GM19351 (cell line): Measurements from ENCODE around the gene IGFL2.
"Not testable (repeated sequence)": the region's sequence is repeated elsewhere in the genome, so short reads cannot be mapped to it uniquely, and the experiment has no call there.

Experiments
- ATAC-seq: cut with Tn5 transposase; IDR thresholded peaks from one replicate; pipeline ENCODE4 v1.9.1; 2021; ENCODE audit warnings: mild to moderate bottlenecking, moderate library complexity; ENCODE audit not compliant: unreplicated experiment

IGFL2 gene

DNA sequence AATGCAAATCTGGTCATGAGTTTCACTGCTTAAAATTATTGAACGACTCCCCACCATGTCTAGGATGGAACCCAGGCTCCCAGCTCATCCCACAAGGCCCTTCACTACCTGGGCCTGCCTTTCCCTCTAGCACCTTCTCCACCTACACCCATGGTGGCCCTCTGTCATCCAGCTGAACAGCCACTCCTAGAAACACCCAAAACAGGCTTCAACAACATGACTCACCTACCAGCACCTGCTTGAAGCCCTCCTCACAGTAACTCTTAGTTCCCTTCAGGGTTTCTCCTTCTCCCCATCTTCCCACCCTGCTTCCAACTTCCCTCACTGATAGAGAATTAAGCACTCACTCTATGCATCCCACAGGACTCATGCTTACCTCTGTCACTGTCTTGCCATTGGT lies 6.6 kb upstream of the IGFL2 start:
- ATAC-seq = no peak

DNA sequence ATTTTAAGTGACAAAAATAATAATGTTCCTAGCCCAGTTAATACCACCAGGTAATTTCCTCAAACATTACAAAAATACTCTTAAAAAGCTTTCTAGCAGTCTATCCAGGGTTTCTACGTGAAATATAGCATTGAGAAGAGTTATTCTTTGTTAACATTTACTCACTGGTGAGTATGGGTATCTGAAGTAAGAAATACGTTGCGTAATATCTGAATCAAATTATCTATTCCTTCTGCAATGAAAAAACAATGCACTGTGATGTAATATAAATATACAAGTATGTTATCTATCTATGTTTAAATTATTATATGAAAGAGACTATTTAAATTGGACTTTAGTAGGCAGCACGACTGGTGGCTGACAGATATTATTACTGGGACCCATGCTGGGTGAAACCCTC lies 5.7 kb upstream of the IGFL2 start:
- no peak for ATAC-seq

DNA sequence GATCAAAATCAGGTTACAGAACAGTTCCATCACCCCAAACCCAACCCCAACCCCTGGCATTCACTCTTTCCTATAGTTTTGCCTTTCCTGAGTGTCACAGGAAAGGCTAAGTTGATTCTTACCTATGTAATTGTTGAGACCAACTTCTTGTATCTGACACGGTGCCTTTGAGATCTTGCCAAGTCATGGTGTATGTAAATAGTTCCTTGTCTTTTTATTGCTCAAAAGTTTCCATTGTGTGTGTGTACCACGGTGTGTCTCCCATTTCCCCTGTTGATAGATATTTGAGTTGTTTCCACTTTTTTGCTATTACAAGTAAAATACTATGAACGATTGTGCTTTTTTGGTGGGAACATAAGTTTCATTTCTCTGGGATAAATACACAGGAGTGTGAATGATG lies 3.3 kb upstream of the IGFL2 start:
- no peak for ATAC-seq

DNA sequence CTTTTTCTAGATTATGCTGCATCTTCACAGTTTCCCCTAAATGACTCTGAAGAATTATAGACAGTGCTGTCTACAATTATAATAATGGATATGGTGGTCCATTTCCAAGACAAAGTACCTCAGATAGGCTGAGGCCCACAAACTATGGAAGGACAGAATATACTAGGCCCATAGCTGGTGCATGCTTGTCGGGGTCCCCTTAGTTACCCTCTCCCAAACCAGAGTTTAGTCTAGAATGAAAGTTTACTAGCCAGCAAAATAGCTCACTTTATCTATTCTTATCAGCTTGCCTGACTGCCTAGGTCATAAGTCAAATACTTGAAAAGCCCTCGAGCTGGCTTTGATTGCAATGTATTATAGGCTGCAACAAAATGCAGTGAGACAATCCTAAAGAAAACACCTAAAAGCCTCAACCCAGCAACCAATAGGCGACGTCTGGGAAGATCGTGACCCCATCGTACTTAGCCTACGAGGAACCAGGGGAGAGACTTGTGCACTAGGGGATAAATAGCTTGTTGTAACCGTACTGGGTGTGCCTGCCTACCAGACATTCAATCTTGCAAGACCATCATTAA lies 785 bp upstream of the IGFL2 start:
- ATAC-seq = no peak

DNA sequence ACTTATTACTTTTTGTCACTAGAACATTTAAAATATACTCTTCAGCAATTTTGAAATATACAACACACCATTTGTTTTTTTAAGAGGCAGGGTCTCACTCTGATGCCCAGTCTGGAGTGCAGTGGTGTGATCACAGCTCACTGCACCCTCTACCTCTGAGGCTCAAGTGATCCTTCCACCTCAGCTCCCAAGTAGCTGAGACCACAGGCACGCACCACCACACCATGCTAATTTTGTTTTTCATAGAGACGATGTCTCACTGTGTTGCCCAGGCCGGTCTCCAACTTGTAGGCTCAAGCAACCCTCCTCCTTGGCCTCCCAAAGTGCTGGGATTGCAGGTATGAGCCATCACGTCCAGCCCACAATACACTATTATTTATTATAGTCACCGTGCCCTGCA lies 2.6 kb downstream of the IGFL2 start:
- no peak for ATAC-seq

DNA sequence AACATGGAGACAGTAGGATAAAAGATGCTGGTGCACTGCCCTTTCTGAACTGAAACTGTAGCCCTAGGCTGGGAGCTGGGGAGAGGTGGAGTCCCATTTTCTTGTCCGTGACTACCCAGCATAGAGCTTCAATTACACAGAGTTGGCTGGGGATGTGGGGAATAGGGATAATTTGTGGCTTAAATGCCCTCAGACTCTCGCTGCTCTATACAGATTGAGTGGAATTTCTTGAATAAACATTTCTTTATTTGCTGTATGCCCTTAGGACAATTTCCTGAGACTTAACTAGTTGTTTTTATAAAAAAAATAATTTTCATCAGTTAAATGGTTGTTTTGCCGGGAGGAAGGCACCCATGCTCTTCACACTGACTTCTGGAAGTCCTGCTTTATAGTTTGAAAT lies 7.2 kb downstream of the IGFL2 start:
- no peak for ATAC-seq

DNA sequence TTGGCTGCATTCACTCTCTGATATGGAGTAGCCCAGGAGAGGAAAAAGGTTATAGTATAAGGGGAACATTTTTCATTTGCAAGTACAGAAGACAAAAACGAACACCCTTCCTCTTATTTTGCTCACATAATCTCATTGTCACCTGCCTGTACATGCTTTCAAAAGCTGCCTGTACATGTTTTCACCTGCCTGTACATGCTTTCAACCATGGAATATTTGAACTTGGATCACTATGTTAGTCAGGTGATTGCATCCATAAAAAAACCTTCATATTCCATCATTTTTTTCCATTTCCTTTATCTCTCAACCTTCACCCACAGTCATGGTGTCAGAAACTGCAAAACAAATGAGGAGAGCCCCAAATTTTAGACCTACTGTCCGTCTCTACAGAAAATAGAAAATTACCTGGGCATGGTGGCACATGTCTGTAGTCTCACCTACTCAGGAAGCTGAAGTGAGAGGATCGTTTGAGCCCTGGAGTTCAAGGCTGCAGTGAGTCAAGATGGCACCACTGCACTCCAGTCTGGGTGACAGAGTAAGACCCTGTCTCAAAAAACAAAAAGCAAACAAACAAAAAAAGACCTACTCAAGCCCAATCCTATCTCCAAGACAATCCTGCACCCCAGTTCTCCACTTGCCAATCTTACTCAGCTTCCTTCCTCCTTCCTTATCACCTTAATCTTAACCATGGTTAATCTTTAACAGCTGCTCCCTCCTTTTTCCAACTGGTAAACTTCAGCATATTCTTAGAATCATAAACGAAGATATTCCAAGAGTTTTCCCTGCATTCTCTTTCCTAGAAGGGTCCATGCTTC lies 11.6 kb downstream of the IGFL2 start:
- no peak for ATAC-seq

DNA sequence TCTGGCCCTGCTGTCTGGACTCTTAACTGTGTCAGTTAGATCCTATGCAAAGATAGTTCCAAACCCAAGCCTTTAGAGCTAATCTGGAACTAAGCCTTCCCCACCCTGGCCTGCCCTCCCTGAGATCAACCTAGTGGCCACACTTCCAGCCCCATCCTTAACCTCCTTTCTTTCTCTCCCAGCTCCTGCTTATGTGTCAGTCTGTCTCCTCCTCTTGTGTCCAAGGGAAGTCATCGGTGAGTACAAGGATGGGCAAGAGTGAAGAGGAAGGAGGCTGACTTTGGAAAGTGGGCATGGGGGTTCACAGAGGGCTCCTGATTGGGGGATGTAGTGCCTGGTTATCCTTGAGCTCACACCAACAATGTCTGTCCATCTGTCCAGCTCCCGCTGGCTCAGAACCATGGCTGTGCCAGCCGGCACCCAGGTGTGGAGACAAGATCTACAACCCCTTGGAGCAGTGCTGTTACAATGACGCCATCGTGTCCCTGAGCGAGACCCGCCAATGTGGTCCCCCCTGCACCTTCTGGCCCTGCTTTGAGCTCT lies 12.3 kb downstream of the IGFL2 start:
- ATAC-seq = no peak

DNA sequence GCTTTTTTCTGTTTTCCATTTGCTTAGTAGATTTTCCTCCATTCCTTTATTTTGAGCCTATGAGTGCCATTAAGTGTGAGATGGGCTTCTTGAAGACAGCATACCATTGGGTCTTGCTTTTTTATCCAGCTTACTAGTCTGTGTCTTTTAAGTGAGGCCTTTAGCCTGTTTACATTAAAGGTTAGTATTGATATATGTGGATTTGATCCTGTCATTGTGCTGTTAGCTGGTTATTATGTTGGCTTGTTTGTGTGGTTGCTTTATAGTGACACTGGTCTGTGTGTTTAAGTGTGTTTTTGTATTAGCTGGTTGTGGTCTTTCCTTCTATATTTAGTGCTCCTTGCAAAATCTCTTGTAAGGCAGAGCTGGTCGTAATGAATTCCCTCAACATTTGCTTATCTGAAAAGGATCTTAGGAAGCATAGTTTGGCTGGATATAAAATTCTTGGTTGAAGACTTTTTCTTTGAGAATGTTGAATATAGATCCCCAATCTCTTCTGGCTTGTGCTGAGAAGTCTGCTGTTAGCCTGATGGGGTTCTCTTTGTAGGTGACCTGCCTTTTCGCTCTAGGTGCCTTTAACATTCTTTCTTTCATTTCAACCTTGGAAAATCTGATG lies 13.7 kb downstream of the IGFL2 start:
- not testable (repeated sequence) for ATAC-seq

DNA sequence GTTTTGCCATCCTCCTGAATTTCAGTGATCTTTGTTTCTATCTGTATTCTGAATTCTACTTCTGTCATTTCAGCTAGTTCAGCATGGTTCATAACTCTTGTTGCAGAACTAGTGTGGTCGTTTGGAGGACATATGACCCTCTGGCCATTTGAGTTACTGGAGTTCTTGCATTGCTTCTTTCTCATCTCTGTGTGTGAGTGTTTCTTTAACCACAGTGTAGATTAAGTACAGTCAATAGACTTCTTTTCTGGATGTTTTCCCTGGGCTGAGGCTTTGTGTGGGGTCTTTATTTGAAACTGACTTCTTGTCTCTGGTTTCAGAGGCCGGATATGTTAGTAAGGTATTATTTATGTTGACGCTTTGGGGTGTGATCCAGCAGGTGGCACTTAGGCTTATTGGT lies 14.7 kb downstream of the IGFL2 start:
- ATAC-seq = no peak

DNA sequence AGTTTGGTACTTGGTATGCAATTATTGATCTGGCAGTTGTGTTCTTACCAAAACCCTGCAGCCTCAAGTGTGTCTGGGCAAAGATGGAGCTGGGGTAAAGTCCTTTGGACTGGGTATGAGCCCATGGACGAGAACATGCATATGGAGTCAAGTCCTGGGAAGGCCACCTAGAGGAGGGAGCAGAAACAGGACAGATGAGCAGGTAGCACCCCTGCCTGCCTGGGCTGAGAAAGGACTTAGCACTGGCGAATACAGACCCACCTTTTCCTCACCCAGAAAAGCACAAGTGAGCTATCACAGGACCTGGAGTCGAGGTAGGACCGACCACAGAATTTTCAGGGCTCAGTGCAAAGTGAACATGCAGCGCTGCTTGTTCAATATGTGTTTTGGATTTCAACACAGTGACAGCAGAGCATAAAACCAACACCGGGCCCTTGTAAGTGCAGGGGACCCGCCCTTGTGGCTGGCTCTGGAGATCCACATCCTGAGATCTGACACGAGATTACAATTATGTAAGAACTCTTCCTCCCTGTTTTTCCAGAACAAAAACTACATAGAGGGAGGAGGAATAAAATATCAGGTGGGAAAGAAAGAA lies 25.9 kb downstream of the IGFL2 start:
- no peak for ATAC-seq

DNA sequence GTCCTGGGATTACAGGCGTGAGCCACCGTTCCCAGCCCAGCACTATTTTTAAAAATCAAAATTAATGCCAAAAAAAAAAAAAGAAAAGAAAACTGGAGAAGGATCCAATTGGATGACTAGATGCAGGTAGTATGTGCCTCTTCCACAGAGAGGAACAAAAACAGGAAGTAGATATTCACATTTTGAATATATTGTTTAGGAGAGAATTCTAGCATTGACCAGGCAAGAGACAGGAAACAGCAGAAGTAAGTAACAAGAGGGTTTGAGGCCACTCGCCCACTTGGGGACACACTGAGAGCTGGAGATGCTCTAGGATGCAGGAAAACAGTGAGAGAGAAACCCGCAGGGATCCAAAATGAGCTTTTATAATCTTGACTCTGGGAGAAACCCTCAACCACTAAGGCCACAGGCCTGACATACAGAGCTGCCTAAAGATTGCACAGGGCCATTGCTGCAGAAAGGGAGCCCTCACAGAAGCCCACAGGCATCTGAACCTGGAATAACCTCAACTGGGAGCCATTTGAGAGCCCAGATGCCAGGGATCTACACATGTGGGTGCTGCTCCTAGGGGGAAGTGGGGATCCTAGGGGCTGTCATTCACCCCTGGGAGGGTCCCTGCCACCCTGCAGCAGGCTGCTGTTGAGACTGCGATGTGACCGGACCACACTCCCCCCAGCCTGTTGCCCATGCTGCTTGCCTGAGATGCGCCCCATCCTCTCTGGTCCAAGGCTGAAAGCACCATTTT lies 28.2 kb downstream of the IGFL2 start:
- no peak for ATAC-seq

DNA sequence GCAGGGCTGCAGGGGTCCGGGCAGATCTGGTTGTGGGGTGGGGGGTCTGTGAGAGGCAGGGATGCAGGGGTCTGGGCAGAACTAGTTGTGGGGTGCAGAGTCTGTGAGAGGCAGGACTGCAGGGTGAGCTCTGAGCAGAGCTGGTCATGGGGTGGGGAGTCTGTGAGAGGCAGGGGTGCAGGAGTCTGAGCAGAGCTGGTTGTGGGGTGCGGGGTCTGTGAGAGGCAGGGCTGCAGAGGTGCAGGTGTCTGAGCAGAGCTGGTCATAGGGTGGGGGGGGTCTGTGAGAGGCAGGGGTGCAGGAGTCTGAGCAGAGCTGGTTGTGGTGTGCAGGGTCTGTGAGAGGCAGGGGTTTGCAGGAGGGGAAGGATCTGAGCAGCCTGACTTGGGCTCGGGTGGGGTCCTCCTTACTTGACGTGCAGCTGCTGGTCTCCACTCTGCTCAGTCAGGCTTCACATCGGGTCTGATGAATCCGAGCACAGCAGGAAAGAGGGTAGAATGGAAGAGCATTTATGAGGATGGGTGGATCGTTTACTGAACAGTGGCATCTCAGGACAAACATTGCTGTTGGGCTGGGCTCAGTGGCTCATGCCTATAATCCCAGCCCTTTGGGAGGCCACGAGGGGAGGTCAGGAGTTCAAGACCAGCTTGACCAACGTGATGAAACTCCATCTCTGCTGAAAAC lies 31.2 kb downstream of the IGFL2 start:
- no peak for ATAC-seq

DNA sequence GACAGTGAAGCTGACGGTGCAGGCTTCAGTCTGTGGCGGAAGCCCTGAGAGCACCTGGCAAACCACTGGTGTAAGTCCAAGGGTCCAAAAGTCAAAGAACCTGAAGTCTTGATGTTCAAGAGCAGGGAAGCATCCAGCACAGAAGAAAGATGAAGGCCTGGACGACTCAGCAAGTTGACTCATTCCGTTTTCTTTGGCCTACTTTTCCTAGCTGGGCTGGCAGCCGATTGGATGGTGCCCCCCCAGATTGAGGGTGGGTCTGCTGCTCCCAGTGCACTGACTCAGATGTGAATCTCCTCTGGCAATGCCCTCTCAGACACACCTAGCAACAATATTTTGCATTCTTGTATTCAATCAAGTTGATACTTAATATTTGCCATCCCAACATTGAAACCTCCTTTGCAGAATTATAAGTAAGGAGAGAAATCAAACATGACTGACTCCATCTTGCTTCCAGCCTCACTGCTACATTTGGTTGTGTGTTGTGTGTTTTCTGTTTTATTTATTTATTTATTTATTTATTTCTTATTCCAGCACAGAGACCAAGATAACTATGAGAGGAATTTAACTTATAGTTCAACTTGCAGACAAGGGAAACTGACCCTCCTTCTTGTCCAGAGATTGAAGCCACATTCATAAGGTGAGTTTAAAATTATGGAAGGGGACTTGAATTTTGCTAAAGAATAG lies 32.8 kb downstream of the IGFL2 start:
- ATAC-seq = no peak

DNA sequence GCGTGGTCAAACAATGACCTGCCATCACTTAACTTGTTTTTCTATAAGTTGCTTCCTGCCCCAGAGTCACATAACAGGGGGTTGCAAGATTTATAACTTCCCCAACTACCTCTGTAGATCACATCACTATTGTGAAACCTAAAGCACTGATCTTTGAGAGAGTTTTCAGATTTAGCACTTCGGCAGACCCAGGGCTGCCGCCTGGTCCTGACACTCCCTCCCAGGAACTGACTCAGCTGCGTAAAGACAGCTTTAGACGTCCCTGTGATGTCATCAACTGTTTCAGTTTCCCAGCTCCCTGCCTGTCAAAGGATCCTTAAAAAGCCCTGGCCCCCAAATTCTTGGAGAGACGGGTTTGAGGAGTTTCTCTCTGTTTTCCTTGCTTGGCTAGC lies 33.3 kb downstream of the IGFL2 start:
- ATAC-seq = no peak

DNA sequence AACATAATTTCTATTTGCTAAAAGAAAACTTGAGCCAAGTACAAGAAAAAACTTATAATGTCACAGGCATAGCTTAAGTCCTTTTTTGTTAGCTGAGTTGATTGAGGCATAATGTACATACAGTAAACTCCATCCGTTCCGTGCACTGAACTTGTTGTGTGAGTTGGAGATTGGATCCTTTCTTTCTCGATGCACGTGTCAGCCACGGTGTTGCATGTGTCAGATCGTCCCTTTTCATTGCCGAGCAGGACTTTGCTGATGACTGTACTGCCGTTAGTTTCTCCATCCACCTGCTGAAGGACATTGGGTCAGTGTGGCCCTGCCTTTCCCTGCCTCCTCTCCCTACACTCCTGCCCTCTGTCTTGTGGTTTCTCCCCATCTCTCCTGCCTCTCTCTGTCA lies 34.4 kb downstream of the IGFL2 start:
- no peak for ATAC-seq

DNA sequence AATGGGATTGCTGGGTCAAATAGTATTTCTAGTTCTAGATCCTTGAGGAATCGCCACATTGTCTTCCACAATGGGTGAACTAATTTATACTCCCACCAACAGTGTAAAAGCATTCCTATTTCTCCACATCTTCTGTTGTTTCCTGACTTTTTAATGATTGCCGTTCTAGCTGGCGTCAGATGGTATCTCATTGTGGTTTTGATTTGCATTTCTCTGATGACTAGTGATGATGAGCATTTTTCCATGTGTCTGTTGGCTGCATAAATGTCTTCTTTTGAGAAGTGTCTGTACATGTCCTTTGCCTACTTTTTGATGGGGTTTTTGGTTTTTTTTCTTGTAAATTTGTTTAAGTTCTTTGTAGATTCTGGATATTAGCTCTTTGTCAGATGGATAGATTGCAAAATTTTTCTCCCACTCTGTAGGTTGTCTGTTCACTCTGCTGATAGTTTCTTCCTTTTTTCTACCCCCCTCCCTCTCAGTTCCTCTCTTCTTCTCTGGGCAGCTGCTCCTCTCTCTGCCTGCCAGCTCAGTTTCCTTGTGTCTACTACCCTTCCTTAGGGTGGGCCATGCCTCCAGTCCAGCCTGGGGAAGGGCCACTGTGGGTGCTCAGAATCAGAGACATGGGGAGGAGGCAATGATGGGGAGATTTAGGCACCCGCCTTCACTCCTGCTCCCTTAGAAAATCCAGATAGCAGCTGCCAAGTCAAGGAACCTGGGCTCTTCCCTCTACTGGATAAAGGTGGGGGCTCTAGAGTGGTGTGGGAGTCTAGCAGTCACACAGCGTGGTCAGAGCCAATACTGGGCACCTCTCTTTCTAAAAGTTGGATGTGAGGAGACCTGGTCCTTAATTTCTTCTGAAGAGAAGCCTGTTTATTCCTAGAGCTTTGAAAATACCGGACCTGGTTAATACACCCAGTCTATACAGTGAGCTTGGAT lies 37.0 kb downstream of the IGFL2 start:
- not testable (repeated sequence) for ATAC-seq

DNA sequence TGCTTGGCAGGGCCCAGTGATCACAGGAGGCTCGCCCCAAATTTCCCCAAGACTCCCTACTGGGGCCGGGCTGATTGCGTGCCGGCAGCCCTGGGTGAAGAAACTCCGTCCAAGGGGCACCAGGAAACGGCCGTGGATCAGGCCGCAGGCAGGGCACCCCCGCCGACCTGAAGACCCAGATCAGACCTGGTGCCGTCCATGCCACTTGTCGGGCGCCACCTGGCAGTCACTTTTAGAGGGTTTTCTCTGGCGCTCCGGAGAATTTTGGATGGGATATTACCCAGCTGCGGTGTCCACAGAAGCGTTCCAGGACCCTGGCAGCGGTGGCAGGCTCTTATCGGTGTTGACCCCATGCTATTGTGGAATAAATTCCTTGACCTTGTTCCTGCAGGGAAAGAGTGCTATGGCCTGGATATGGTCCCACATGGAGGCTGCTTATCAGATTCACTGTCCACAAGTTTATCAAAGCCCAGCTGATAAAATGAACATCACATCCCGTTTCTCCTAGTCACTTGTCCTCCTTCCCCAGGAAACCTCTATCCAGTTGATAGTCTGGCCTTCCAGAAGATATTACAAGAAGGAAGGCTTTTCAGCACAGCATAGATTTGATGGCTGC lies 38.2 kb downstream of the IGFL2 start:
- ATAC-seq = no peak
